MM.1S (cell line): ENCODE data around the gene TMEM209.

Source experiments
- CTCF ChIP-seq: fragments of 300-600 bp; sonication (generic); IDR thresholded peaks from 2 replicates; pipeline ENCODE4 v1.5.1; 2016; ENCODE audit warnings: antibody characterized with exemption, low read length, mixed read lengths
- EZH2 ChIP-seq: fragments of 300-600 bp; sonication (generic); optimal IDR thresholded peaks from 2 replicates; pipeline ENCODE3; 2017; ENCODE audit warnings: low read depth, mild to moderate bottlenecking, antibody characterized with exemption, low read length, mixed read lengths
- EZH2phosphoT487 ChIP-seq: fragments of 300-600 bp; sonication (generic); IDR thresholded peaks from 2 replicates; pipeline ENCODE4 v1.6.1; 2018; ENCODE audit warnings: antibody characterized with exemption, low read length

- TF ChIP-seq CTCF: no peak
- no peak for TF ChIP-seq EZH2
- TF ChIP-seq EZH2phosphoT487: no peak
Measured at GRCh38 chr7:130205084-130205947, at the start of gene TMEM209.
